Forelimb muscle (tissue), 1 donor: Measurements from ENCODE around the gene ENOX2. TPM values are rescaled to one million over a fixed set of nuclear protein-coding genes. Genes with fewer than 3 reads are reported as not detected.
"Not testable (repeated sequence)": the region's sequence is repeated elsewhere in the genome, so short reads cannot be mapped to it uniquely, and the experiment has no call there.

Source experiments
- DNase-seq: peaks from one replicate; pipeline ENCODE4 v3.0.0-alpha.2; 2013; ENCODE audit warnings: low read depth
- polyA plus RNA-seq: library from polyadenylated mRNA; unstranded; fragments of 120-200 nt; gene quantifications from one replicate; pipeline ENCODE4 v1.2.1, GENCODE V29; 2013; ENCODE audit not compliant: insufficient read length

The ENOX2 gene
- polyA plus RNA-seq, 1 donor, result 9.7 TPM

DNA sequence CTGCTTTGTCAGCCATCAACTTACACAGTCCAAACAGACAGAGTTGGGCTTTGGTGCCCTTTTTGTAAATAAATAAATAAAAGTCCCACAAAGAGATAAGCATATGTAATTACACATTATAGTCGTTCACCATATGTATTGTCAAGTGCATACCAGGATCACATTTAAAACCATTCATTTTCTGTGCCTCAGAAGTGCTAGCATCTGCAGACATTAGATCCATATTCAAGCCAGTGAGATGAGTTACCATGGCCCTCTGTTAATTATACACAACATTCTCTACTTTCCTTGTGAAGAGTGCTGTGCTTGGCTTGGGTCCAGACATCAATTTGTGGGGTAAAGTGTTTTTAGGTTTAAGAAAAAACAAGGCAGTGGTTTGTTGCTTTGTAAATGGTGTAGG lies 76.8 kb downstream of the ENOX2 start:
- DNase-seq, result no peak

DNA sequence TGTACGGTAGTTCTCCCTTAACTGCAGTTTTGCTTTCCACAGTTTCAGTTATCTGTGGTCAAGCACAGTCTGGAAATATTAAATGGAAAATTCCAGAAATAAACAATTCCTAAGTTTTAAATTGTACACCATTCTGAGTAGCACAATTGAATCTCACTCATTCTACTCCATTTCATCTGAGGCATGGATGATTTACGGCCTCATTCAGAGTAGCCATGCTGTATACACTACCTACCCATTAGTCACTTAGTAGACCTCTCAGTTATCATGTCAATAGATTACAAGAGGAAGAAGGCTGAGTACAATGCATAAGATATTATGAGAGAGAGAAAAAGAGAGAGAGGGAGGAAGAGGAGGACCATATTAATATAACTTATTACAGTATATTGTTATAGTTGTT lies 77.5 kb downstream of the ENOX2 start:
- no peak for DNase-seq

DNA sequence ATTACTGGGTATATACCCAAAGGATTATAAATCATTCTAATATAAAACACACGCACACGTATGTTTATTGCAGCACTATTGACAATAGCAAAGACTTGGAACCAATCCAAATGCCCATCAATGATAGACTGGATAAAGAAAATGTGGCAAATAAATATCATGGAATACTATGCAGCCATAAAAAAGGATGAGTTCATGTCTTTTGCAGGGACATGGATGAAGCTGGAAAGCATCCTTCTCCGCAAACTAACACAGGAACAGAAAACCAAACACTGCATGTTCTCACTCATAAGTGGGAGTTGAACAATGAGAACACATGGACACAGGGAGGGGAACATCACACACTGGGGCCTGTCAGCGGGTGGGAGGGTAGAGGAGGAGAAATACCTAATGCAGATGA lies 83.6 kb downstream of the ENOX2 start:
- DNase-seq, result not testable (repeated sequence)

DNA sequence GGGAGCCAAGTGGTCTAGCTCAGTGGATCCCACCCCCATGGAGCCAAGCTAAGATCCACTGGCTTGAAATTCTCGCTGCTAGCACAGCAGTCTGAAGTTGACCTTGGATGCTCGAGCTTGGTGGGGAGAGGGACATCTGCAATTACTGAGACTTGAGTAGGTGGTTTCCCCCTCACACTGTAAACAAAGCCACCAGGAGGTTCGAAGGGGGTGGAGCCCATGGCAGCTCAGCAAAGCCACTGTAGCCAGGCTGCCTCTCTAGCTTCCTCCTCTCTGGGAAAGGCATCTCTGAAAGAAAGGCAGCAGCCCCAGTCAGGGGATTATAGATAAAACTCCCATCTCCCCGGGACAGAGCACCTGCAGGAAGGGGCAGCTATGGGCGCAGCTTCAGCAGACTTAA lies 89.1 kb downstream of the ENOX2 start:
- not testable (repeated sequence) for DNase-seq

DNA sequence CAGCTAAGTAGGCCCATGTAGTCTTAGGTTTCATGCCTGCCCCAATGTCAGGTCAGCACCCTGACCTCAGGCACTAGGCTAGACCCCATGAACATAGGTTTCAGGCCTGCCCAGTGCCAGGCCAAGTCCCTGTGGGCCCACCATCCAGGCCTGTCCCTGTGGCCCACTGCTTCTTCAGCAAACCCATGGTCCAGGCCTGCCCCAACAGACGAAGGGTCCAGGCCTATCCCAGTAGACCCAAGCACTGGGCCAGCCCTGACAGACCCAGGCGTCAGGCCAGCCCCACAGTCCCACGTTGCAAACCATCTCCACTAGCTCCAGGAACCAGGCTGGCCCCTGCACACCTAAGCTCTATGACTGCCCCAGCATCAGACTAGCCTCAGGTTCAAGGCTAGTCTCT lies 92.4 kb downstream of the ENOX2 start:
- DNase-seq, result no peak

DNA sequence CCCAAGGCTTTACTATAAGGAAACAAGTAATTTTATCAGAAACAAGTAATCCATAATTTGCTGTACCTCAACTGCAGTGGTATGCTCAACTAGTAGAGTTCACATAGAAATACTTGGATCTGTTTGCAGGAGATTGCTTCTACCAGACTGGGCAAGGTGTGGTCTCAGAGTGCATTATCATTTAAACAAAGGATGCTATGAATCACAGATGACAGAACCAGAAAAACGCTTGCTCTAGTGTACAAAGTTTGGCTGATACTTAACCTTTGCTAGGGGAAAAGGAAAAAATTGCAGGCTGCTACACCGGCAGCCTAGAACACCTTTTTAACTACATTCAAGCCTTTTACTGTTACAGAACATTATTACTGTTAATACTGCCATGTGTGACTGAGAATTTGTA lies 97.1 kb downstream of the ENOX2 start:
- no peak for DNase-seq

DNA sequence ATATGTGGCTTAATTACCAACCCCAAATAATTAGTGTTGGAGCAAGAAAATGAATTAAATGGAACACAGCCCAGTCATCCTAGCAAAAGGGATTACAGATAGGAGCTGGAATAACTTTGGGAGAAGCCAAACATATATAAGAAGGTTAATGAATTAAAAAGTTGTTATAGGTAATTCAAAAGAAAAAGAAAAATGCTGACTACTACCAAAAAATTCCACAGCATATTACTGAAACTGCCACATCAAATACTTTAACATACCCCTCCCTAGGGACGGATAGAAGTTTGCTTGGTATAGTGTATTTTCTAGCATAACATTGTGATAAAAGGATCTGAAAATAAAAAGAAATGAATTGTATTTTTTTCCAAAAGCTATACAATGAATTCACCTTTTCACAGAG lies 99.5 kb downstream of the ENOX2 start:
- no peak for DNase-seq

DNA sequence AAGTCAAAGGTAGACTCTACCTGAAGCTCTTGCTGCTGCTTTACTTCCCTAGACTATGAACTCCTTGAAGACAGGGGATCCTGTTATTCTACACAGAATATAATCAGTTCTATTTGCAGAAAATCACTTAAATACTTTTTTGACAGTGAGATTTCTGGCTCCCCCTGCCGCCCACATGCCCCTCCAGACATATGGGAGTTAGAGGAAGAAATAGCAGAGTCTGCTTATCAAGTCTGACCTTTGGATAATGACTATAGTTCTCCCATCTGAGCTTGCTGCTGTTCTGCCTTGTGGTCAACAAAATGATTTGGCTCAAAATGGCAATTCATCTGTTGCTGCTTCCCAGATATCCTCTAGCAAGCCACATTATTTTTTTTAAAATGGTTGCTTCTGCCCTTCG lies 101.1 kb downstream of the ENOX2 start:
- DNase-seq, result no peak

DNA sequence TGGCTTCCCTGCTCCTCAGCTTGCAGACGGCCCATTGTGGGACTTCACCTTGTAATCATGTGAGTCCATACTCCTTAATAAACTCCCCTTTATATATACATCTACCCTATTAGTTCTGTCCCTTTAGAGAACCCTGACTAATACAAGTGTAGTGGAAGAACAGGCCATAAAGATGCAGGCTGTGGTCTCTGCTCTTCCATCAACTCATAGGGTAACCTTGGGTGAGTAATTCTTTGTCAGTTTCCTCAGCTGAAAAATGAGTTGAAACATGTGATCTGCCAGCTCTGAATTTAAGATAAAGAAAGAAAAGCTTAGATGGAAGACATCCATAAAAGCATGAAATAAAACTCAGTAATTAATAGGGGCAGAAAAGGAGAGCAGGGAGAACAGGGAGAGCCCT lies 103.6 kb downstream of the ENOX2 start:
- no peak for DNase-seq

DNA sequence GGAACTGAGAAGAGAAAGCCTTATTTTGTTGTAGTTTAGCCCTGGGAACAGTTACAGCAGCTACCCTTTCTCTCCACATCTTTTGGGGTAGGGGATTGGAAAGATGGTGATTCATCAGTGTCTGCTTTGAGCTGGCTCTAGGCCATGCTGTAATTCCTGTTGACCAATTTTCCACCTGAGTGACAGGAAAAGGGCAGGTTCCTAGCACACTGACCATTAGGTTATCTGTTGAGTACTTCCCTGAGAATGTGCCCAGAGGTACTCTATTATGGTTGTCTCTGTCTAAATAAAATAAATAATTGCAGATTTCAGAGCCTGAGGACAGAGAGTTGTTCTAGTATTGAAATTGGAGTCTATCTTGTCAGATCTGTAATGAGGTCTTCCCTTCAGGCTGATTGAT lies 109.0 kb downstream of the ENOX2 start:
- no peak for DNase-seq

DNA sequence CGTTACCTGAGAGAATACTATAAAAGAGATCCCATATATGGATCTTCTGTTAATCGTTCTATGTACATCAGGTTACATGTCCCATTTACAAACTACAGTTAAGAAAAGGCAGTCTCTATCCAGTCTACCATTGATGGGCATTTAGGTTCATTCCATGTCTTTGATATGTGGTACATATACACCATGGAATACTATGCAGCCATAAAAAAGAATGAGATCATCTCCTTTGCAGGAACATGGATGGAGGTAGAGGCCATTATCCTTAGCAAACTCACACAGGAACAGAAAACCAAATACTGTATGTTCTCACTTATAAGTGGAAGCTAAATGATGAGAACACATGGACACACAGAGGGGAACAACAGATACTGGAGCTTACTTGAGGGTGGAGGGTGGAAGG lies 111.1 kb downstream of the ENOX2 start:
- not testable (repeated sequence) for DNase-seq

DNA sequence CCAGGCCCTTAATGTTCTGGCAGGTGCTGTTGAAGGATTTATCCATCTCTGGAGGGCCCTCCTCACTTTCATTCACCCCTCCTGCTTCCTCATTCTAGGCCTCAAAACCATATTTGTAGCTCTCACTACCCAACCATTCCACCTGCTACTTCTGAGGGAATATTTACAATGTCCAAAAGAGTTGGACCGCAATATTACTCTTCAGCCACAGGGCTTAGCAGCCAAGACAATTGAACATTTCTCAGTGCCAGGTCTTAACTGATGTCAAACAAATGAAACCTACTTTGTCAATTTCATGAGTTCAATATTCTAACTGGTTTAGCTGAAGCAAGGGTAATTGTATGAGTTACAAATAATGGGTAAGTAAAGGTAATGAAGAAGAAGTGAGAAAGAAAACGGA lies 113.2 kb downstream of the ENOX2 start:
- no peak for DNase-seq

DNA sequence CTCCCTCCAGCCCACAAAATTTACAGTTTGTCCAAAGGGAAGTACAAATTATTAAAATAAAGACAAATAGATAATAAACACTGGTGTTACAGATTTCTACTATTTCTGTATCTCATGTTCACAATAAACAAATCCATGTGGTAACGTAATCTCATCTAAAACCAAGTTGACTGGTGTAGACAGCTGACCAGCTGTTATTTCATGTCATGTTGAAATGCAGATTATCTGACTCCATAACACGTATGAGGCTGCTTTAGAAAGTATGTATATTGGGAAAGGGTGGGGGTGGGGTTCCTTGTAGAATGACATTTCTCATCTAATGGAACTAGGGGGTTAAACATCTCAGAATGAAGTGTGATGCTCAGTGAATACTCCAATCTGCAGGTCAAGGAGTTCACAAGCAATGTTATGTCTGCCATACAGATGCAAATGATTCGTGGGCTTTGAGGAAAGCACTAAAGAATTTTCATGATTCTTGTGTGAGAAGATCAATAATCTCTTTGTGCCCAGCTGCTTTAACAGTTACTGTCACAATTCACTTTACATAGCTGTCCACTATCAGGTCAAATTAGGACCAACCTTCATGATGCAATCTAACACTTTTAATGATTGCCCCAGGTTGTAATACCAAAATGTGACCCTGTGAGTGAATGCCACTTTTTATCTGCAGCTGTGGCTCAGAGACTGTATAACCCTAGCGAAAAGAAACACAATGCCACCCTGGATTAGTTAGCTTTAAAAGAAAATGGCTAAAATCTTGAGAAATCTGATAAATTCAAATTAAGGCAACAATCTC lies 114.0 kb downstream of the ENOX2 start:
- DNase-seq, result no peak

DNA sequence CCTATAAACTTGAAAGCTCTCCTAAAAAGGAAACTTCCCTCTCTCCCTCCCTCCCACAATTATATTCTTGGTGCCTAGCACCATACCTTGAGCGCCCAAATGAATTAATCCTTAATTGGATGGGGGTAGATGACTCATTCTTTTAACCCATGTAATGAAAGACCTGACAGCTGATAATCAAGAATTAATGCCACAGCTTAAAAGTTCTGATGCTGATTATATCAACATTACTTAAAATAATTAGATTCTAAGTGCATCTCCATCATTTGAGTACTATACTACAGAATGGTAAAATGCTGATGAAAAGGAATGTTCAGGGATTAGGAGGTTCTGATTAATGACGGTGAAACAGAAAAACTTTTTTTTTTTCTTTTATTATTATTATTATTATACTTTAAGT lies 117.0 kb downstream of the ENOX2 start:
- no peak for DNase-seq

DNA sequence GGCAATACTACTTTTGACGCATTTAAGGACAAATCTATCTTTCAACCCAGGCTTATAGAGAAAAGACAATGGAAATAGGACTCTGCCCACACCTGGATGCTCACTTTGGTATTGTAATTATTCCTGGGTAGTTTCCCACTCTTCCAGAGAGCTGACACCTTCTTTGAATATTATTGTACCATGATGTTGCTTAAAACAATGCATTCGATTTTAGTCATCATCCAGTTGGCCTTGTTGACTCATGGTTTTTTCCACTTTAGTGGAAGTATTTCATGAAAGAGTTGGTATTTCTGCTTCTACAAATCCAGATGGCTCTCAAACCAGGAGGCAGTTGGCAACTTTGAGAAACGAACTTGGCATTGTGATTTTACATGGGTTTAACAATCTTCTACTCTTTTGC lies 124.2 kb downstream of the ENOX2 start:
- no peak for DNase-seq

DNA sequence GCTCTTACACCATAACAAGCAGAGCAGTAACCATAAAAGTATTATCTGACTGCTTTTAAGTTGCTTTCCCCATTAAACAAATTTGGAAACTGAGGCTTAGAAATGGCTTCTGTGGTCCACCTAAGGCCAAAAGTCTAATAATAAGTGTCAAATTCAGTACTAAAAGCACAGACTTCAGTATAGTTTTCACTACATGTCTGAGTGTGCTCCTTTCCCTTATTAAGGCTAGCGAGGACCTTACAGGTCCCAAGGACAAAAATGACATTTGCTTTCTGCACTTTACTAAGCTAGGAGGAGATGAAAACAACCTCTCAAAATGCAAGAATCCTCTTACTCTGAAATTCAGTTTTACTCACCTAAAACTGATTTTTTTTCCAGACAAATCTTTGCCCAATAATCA lies 127.2 kb downstream of the ENOX2 start:
- DNase-seq, result no peak

DNA sequence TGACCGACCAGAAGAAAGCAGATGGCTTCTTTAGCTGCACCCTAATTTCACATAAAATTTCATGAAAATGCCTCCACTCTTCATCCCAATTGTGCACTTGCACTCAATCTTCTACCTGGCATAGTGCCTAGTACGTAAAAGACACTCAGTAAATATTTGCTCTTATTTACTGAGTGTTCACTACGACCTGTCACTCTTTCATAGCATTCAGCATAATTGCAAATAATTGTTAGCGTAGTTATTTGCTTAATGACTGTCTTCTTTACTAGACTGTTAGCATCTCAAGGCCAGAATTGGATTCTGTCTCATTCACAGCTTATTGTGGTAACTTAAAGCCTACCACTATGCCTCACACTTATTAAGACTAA lies 130.2 kb downstream of the ENOX2 start:
- no peak for DNase-seq

DNA sequence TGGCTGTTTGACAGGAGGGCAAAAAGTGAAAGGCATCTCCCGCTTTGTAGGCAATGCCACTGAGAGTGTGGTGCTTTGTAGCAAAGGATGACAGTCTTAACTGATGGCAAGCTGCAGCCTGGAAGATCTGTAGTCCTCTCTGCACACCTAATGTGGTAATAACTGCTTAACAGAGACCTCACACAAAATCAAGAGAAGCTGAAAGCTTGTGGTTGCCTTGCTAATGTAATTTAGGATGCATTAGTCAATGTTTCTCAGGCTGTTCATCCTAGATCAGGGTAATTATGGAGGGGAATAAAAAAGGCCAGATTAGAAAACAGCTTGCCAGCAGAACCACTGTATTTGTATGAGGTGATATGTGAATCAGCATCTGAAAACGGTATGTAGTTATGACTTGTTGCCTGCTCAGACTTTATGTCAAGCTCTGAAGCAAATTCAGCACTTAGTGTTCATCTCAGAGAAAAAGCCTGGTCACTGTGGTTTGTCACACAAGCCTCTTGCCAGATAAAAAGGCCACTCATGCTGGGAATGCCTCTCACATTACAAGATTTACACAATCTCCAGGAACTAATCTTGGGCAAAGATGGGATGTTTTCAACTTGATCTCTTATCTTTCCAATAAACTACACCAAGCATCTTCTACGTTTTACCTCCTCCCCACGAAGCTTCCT lies 130.8 kb downstream of the ENOX2 start:
- DNase-seq, result no peak

DNA sequence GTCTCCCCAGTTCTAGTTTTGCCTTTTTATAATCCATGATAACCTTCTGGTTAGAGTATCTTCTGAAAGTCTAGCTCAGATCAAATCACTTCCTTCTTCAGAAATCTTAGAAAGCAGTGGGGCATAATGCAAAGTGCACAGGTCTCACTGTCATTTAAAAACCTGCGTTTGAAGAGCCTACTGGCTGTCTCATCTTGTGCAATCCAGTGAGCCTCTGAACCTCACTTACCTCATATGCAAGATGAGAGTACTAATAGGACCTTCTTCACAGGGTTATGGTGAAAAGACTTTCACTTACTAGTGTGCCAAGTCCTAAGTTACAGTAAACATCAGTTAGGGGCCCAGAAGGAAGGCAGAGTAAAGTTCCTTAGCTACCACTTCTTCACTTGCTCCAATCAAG lies 131.4 kb downstream of the ENOX2 start:
- no peak for DNase-seq

DNA sequence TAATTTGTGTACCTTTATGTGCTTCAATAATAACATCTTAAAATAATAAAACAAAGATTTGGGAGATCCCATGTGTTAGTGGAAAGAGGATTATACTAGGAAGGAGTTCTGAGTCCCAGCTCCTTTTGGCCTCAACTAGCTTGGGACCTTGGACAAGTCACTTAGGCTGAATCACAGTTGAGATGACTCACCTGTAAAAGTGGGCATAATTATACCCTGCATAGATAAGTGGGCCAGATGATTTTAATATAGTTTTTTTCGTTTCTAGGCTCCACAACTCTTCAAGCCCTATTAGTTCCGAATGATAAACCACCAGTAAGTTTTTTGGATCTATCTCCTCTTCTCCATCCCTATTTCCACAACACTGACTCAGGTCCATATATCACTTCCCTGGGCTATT lies 131.8 kb downstream of the ENOX2 start:
- no peak for DNase-seq

DNA sequence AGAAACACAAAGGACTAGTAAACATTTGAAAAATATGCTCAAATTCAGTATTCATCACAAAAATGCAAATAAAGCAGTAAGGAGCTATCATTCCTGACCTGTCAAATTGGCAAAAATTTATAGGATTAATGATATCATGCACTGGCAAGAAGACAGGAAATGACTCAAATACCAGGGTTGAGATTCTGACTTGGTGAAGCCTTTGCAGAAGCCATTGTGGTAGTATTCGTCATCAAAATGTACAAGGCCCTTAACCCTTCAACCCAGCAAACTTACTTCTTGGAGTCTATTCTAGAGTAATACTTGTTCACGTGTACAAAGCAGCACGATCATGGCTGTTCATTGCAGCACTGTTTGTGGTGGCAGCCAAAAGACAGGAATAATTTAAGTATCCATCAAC lies 132.4 kb downstream of the ENOX2 start:
- no peak for DNase-seq

DNA sequence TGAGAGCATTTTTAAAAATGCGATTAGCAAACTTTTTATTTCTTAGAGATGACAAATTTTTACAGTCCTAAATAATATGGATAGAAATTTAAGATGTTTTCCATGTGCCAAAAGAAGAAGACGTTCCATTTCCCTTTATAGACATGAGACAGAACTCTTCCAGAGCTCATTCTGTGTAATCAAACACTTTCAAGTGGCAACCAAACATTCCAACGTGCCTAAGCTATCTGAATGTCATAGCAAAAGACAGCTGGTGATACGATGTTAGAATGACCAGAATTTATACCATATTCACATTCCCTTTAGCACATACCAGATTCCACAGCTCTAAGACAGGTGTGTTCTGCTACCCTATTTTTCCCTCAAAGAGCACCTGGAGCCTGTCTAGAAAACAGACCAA lies 133.2 kb downstream of the ENOX2 start:
- DNase-seq, result no peak

DNA sequence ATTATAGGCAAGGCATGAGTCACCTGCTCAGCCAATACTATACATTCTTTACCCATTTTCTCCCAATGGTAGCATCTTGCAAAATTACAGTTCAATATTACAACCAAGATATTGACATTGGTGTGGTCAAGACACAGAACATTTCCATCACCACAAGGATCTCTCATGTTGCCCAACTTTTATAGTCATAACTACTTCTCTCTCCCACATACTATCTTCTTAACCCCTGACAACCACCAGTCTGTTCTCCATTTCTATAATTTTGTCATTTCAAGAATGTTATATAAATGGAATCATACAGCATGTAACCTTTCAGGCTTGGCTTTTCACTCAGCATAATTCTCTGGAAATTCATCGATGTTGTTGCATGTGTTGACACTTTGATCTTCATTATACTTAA lies 144.9 kb downstream of the ENOX2 start:
- no peak for DNase-seq

DNA sequence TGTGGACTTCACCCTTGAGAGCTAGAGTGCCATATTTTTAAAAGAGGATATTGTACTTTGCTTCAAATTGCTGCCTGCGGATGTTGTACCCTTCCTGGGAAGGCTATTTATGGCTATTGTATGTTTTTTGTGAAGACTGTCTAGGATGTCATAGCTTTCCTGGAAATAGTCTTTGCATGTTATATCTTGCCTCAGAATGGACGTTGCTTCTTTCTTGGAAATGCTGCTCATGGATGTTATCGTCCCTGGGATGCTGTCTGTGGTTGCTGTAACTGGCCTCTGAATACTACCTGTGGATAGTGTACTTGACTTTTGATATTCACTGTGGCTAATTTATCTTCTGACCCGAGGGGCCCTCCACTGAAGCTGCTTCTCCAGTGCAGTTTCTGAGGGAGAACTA lies 146.8 kb downstream of the ENOX2 start:
- DNase-seq, result no peak
